AG04449 (cell line): ENCODE results near the gene ADAMTS13.
A peak's percentile ranks its signal among the peaks of the same experiment; 100 is the strongest.

Experiments
- CTCF ChIA-PET: fragments of 350-600 bp; formaldehyde crosslinking; extraction: SDS; loops from one replicate; lab custom pipeline; 2021; ENCODE audit warnings: antibody characterized with exemption; lab: Yijun Ruan, JAX
- POLR2A ChIA-PET: fragments of 400-600, 350-600 bp; formaldehyde crosslinking; extraction: SDS; loops from one replicate; lab custom pipeline; 2020; ENCODE audit warnings: antibody characterized with exemption, inconsistent platforms; lab: Yijun Ruan, JAX
- DNase-seq: peaks from one replicate; pipeline ENCODE4 v3.0.0-alpha.2; 2010; ENCODE audit warnings: low read depth, low spot score
- H3K4me3 ChIP-seq: 2 replicates; pipeline ENCODE4 v1.5.1; 2011; ENCODE audit warnings: low read depth, mild to moderate bottlenecking, control low read depth, low read length
- TF ChIP-seq, protein P1 (sequence below): IDR thresholded peaks from one replicate; pipeline ENCODE4 v1.5.1; 2011; ENCODE audit warnings: mild to moderate bottlenecking, moderate library complexity, low read length, control low read depth, inconsistent platforms; ENCODE audit not compliant: insufficient read depth; ENCODE audit errors: missing control alignments

ADAMTS13 gene

DNA sequence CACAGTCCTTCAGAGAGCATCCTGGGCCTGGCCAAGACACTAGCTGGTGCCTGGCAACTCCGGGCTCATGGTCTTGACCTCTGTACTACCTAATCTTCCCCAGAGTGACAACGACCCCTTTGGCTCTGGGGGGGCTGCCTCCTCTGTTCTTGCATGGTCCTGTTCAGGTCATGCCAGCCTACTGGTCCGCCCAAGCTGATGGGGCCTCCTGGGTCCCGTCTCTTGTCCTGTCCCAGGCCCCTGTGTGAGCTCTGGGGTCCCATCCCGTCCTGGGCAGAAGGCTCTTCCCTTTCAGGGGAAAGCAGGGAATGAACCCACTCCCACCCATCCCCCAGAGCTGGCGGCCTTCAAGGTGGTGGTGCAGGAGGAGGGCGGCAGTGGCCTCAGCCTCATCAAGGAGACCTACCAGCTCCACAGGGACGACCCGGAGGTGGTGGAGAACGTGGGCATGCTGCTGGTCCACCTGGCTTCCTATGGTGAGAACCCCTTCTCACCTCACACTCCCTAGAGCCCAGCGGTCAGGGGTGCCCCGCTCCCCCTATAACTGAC, 17.6 kb upstream of the ADAMTS13 start:
- no peak overlapping the region for H3K4me3 ChIP-seq
- no peak for DNase-seq
- TF ChIP-seq, protein P1, sequence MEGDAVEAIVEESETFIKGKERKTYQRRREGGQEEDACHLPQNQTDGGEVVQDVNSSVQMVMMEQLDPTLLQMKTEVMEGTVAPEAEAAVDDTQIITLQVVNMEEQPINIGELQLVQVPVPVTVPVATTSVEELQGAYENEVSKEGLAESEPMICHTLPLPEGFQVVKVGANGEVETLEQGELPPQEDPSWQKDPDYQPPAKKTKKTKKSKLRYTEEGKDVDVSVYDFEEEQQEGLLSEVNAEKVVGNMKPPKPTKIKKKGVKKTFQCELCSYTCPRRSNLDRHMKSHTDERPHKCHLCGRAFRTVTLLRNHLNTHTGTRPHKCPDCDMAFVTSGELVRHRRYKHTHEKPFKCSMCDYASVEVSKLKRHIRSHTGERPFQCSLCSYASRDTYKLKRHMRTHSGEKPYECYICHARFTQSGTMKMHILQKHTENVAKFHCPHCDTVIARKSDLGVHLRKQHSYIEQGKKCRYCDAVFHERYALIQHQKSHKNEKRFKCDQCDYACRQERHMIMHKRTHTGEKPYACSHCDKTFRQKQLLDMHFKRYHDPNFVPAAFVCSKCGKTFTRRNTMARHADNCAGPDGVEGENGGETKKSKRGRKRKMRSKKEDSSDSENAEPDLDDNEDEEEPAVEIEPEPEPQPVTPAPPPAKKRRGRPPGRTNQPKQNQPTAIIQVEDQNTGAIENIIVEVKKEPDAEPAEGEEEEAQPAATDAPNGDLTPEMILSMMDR = no peak
- ChIA-PET POLR2A (interaction anchor here (0.5 kb wide), 1 partner anchor 28 kb away, joined by 3 read pairs; no protein-coding TSS in a partner anchor), CTCF (interaction anchor here (1.1 to 3.5 kb wide), 4 partner anchors 9 to 82 kb away, joined by 3 to 31 read pairs (median 5); partner anchors contain the start of gene REXO4)

DNA sequence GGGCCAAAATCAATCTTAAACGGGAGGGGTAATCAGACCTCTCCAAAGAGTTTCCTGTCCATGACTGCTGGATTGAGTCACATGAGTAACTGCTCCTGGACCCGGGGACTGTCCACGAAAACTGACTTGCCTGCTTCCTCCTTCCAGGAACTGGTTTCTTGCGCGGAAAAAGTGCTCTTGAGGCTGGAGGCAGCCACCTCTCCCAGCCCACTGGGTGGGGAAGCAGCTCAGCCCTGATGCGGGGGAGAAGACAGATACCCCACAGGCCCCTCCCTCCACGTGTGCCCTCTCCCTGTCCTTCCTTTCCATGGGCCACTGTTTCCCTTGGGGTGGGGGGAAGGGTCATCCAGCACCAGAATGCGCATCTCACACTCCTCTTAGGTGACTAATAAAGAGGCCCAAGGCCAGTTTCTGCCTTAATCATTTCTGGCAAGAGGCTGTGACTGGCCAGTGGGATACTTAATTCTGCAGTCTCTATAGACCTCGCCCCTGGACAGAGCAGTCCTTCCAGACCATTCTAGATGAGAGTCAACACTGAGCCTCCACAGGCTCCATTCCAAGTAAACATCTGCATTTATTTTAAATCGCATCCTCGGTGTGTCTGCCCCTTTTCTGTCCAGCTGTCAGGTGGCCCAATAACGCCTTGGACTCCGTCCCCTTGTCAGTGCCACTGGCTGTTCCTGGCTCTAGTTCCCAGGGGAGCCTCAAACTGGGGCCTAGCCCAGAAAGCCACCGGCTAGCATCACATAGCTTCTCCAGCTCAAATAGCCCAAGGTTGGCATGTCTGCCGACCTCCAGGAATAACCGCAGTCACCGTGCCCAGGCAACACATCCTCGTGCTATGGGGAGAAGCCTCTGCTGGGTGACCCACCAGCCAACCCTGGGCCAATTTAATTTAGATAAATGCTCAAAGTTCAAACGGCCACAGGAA, 16.4 kb upstream of the ADAMTS13 start:
- no peak for DNase-seq
- no peak overlapping the region for H3K4me3 ChIP-seq
- TF ChIP-seq, protein P1 = no peak
- ChIA-PET POLR2A (no interaction called here), CTCF (interaction anchor here (0.8 to 3.5 kb wide), 12 partner anchors 8 to 84 kb away, joined by 3 to 31 read pairs (median 3); partner anchors contain the start of gene REXO4)

DNA sequence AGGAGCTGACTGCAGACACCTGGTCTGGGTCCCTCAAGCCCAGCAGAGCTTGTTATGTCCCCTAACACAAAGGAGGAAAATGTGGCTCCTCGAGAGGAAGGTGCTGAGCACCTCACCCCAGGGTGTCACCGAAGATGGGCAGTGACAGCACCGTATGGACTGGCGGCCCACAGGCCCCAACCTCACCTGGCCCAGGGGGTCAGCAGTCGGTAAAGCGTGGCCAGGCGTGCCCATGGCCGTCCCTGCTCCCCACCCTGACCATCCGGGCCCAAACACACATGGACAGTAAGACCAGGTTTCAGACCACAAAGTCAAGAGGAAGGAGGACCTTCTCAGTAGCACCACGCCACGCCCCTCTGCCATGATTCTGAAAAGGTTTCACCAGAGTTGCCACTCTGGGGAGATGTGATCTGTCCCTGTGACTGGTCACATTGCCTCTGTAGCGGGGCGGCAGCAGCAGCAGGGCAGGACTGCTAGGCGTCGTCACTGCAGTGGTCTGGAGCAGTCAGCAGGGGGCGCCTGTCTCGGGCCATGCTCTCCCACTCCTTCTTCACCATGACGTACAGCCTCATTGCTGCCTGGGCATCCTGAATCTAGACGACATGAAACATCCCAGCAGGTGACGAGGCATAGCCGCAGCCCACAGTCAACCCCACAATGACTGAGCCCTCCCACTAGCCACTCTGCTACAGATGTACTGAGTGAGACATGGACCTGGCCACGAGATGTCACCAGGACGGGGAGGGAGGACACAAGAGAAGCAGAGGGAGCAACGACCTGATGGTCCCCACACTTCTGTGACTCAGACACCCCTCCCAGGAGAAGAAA, 15.5 kb upstream of the ADAMTS13 start:
- POLR2A ChIA-PET = no interaction called here
- no peak overlapping the region for H3K4me3 ChIP-seq
- TF ChIP-seq, protein P1 = peak; percentile 96
- CTCF ChIA-PET = interaction anchor here (0.8 to 3.5 kb wide), 12 partner anchors 9 to 83 kb away, joined by 3 to 31 read pairs (median 3); partner anchors contain the start of gene REXO4
- DNase-seq = no peak

DNA sequence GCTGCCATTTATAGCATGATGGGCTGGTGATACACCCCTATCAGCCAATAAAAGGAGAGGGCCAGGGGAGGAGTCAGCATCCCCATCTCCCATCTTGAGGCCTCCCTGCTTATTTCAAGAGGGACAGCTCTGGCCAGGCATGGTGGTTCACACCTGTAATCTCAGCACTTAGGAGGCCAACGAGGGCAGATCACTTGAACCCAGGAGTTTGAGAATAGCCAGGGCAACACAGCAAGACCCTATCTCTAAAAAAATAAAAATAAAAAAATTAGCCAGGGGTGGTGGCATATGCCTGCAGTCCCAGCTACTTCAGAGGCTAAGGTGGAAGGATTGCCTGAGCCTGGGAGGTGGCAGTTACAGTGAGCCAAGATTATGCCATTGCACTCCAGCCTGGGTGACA, 14.1 kb upstream of the ADAMTS13 start:
- H3K4me3 ChIP-seq = no peak overlapping the region
- no peak for DNase-seq
- CTCF ChIA-PET = interaction anchor here (1.0 to 1.7 kb wide), 4 partner anchors 8 to 30 kb away, joined by 3 to 7 read pairs (median 4); no protein-coding TSS in a partner anchor
- POLR2A ChIA-PET = no interaction called here
- TF ChIP-seq, protein P1 = no peak

DNA sequence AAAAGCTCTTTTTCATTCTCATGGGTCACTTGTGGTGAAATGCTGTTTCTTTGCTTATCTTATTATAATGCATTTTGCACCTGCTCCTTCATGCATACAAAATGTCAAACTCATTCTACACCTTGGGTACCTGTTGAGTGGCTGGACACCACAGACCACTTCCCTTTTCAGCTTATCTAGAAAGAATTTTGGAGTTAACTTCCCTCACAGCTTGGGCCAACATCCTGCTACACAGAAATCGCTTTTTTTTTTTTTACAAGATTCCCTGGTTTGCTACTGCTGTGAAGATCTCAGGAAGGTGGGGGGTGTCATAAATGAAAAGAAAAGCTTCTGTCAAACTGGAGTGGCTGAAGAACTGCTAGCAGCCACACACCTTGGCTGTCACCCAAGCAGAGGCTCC, 7.0 kb upstream of the ADAMTS13 start:
- ChIA-PET POLR2A (no interaction called here), CTCF (interaction anchor here (1.3 to 3.4 kb wide), 2 partner anchors 10 to 38 kb away, joined by 3 to 31 read pairs; no protein-coding TSS in a partner anchor)
- no peak overlapping the region for H3K4me3 ChIP-seq
- DNase-seq = no peak
- TF ChIP-seq, protein P1 = no peak
